ENCODE results near the gene TRPC4.

TRPC4 gene

GRCh38 chr13:37641391-37641790 lies 228.2 kb downstream of the TRPC4 start:
- H3K9me3 ChIP-seq (replicated peaks; ENCODE audit: insufficient read depth, low read length): no peaks in the 10 kb centered on the region
- H2AFZ ChIP-seq (ENCODE audit: low read length): no peak overlapping the region
- H3F3A ChIP-seq (ENCODE audit: insufficient read depth, low read length): no peaks in the 10 kb centered on the region
- H3K4me3 ChIP-seq (ENCODE audit: low read length): no peak overlapping the region
- H4K20me1 ChIP-seq (ENCODE audit: insufficient read depth, low read length): no peaks in the 10 kb centered on the region
- no peaks in the 10 kb centered on the region for H3K4me1 ChIP-seq (ENCODE audit: low read length)
- H3K9ac ChIP-seq (ENCODE audit: low read length): no peak overlapping the region
- TF ChIP-seq, protein P1, sequence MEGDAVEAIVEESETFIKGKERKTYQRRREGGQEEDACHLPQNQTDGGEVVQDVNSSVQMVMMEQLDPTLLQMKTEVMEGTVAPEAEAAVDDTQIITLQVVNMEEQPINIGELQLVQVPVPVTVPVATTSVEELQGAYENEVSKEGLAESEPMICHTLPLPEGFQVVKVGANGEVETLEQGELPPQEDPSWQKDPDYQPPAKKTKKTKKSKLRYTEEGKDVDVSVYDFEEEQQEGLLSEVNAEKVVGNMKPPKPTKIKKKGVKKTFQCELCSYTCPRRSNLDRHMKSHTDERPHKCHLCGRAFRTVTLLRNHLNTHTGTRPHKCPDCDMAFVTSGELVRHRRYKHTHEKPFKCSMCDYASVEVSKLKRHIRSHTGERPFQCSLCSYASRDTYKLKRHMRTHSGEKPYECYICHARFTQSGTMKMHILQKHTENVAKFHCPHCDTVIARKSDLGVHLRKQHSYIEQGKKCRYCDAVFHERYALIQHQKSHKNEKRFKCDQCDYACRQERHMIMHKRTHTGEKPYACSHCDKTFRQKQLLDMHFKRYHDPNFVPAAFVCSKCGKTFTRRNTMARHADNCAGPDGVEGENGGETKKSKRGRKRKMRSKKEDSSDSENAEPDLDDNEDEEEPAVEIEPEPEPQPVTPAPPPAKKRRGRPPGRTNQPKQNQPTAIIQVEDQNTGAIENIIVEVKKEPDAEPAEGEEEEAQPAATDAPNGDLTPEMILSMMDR (IDR thresholded peaks at IDR 0.05; ENCODE audit: low read length): no peak
- no peak for TF ChIP-seq EZH2phosphoT487 (IDR thresholded peaks at IDR 0.05; ENCODE audit: low read length)
- TF ChIP-seq EZH2 (optimal IDR thresholded peaks at IDR 0.05; ENCODE audit: low read depth, low read length): no peak
- H3K36me3 ChIP-seq (replicated peaks; ENCODE audit: insufficient read depth, low read length): no peaks in the 10 kb centered on the region
- no peaks in the 10 kb centered on the region for H3K79me2 ChIP-seq (ENCODE audit: low read length)
- DNase-seq: no peak
- no peak overlapping the region for H3K4me2 ChIP-seq (ENCODE audit: low read depth, low read length)
- H3K27me3 ChIP-seq (replicated peaks; ENCODE audit: insufficient read depth, low read length): no peaks in the 10 kb centered on the region
- H3K27ac ChIP-seq (ENCODE audit: low read length): no peak overlapping the region
- H3K9me2 ChIP-seq (replicated peaks; ENCODE audit: insufficient read depth, low read length): no peaks in the 10 kb centered on the region

GRCh38 chr13:37640499-37640898 lies 229.1 kb downstream of the TRPC4 start:
- H3F3A ChIP-seq (ENCODE audit: insufficient read depth, low read length): no peaks in the 10 kb centered on the region
- no peaks in the 10 kb centered on the region for H4K20me1 ChIP-seq (ENCODE audit: insufficient read depth, low read length)
- H3K4me1 ChIP-seq (ENCODE audit: low read length): no peaks in the 10 kb centered on the region
- no peaks in the 10 kb centered on the region for H3K9me3 ChIP-seq (replicated peaks; ENCODE audit: insufficient read depth, low read length)
- H3K9me2 ChIP-seq (replicated peaks; ENCODE audit: insufficient read depth, low read length): no peaks in the 10 kb centered on the region
- H2AFZ ChIP-seq (ENCODE audit: low read length): no peak overlapping the region
- H3K4me3 ChIP-seq (ENCODE audit: low read length): no peak overlapping the region
- H3K9ac ChIP-seq (ENCODE audit: low read length): no peak overlapping the region
- H3K79me2 ChIP-seq (ENCODE audit: low read length): no peaks in the 10 kb centered on the region
- no peak overlapping the region for H3K4me2 ChIP-seq (ENCODE audit: low read depth, low read length)
- no peaks in the 10 kb centered on the region for H3K36me3 ChIP-seq (replicated peaks; ENCODE audit: insufficient read depth, low read length)
- DNase-seq: no peak
- TF ChIP-seq, protein P1 (IDR thresholded peaks at IDR 0.05; ENCODE audit: low read length): no peak
- no peak for TF ChIP-seq EZH2phosphoT487 (IDR thresholded peaks at IDR 0.05; ENCODE audit: low read length)
- no peak for TF ChIP-seq EZH2 (optimal IDR thresholded peaks at IDR 0.05; ENCODE audit: low read depth, low read length)
- no peaks in the 10 kb centered on the region for H3K27me3 ChIP-seq (replicated peaks; ENCODE audit: insufficient read depth, low read length)
- no peak overlapping the region for H3K27ac ChIP-seq (ENCODE audit: low read length)

GRCh38 chr13:37636701-37637100 lies 232.9 kb downstream of the TRPC4 start:
- Histone ChIP-seq H4K20me1 (ENCODE audit: insufficient read depth, low read length) (no peaks in the 10 kb centered on the region), H2AFZ (ENCODE audit: low read length) (no peak overlapping the region)
- no peak for DNase-seq

More at GRCh38 chr13:37636701-37637100, 232.9 kb downstream of the TRPC4 start:
- Histone ChIP-seq H3K36me3 (replicated peaks; ENCODE audit: insufficient read depth, low read length) (no peaks in the 10 kb centered on the region), H3K4me3 (ENCODE audit: low read length) (no peak overlapping the region), H3K9ac (ENCODE audit: low read length) (no peak overlapping the region), H3K27ac (ENCODE audit: low read length) (no peak overlapping the region), H3K79me2 (ENCODE audit: low read length) (no peaks in the 10 kb centered on the region), H3K9me2 (replicated peaks; ENCODE audit: insufficient read depth, low read length) (no peaks in the 10 kb centered on the region), H3K4me1 (ENCODE audit: low read length) (no peaks in the 10 kb centered on the region), H3K27me3 (replicated peaks; ENCODE audit: insufficient read depth, low read length) (no peaks in the 10 kb centered on the region), H3K9me3 (replicated peaks; ENCODE audit: insufficient read depth, low read length) (no peaks in the 10 kb centered on the region), H3F3A (ENCODE audit: insufficient read depth, low read length) (no peaks in the 10 kb centered on the region), H3K4me2 (ENCODE audit: low read depth, low read length) (no peak overlapping the region)
- no peak for TF ChIP-seq EZH2 (optimal IDR thresholded peaks at IDR 0.05; ENCODE audit: low read depth, low read length)
- TF ChIP-seq, protein P1 (IDR thresholded peaks at IDR 0.05; ENCODE audit: low read length): no peak
- TF ChIP-seq EZH2phosphoT487 (IDR thresholded peaks at IDR 0.05; ENCODE audit: low read length): no peak

All from MM.1S (cell line).